GM18951 (cell line): ENCODE results near the gene ASB11.
"Not testable (repeated sequence)": the region's sequence is repeated elsewhere in the genome, so short reads cannot be mapped to it uniquely, and the experiment has no call there.

Experiments
- POLR2A ChIP-seq: IDR thresholded peaks from 4 replicates; pipeline ENCODE4 v1.6.1; 2011; ENCODE audit warnings: mild to moderate bottlenecking; ENCODE audit not compliant: insufficient read length, insufficient read depth; ENCODE audit errors: extremely low read depth
- in situ Hi-C: fragments of 300-500 bp; cut with MboI; formaldehyde crosslinking; loops from one replicate; pipeline ENCODE4 v1.12.0; 2022; ENCODE audit warnings: low sequenced_read_pairs, mixed read lengths, inconsistent platforms; ENCODE audit not compliant: unreplicated experiment

Gene ASB11

GRCh38 chrX:15293451-15293850 lies 22.0 kb downstream of the ASB11 start:
- in situ Hi-C loops = no loop called here
- TF ChIP-seq POLR2A = no peak

- in situ Hi-C loops = no loop called here
- TF ChIP-seq POLR2A = no peak
These were observed 22.6 kb downstream of the ASB11 start for GRCh38 chrX:15292861-15293260.

GRCh38 chrX:15277604-15278003 lies 37.8 kb downstream of the ASB11 start:
- in situ Hi-C loops = no loop called here
- no peak for TF ChIP-seq POLR2A

GRCh38 chrX:15274946-15275345 lies 40.5 kb downstream of the ASB11 start:
- in situ Hi-C loops = no loop called here
- TF ChIP-seq POLR2A = no peak

- in situ Hi-C loops = not testable (repeated sequence)
These were observed 42.2 kb downstream of the ASB11 start for GRCh38 chrX:15273275-15273674.

GRCh38 chrX:15271757-15272156 lies 43.7 kb downstream of the ASB11 start:
- in situ Hi-C loops = no loop called here
- TF ChIP-seq POLR2A = no peak

GRCh38 chrX:15269618-15270521 lies 45.6 kb downstream of the ASB11 start, which contains the start of gene ASB9:
Gene ASB9 (minus strand): TSS chrX:15270083. CDS start chrX:15269874, 209 bp downstream.
- no peak for TF ChIP-seq POLR2A

GRCh38 chrX:15269120-15269519 lies 46.3 kb downstream of the ASB11 start:
- no peak for TF ChIP-seq POLR2A
- in situ Hi-C loops = no loop called here

More at GRCh38 chrX:15269618-15270521, 45.6 kb downstream of the ASB11 start, which contains the start of gene ASB9:
- in situ Hi-C loops = no loop called here

GRCh38 chrX:15254852-15255251 lies 60.6 kb downstream of the ASB11 start:
- in situ Hi-C loops = no loop called here
- TF ChIP-seq POLR2A = no peak

- TF ChIP-seq POLR2A = no peak
- in situ Hi-C loops = loop anchor here (25.0 kb wide), 1 partner anchor 1209 kb away; the partner anchor contains the start of gene GEMIN8
These were observed 69.5 kb downstream of the ASB11 start for GRCh38 chrX:15245896-15246295.

GRCh38 chrX:15244421-15244820 lies 71.0 kb downstream of the ASB11 start:
- no peak for TF ChIP-seq POLR2A

GRCh38 chrX:15242899-15243555 lies 72.4 kb downstream of the ASB11 start:
- in situ Hi-C loops = loop anchor here (25.0 kb wide), 1 partner anchor 1206 kb away; the partner anchor contains the start of gene GEMIN8
- TF ChIP-seq POLR2A = no peak

More at GRCh38 chrX:15244421-15244820, 71.0 kb downstream of the ASB11 start:
- in situ Hi-C loops = loop anchor here (25.0 kb wide), 1 partner anchor 1207 kb away; the partner anchor contains the start of gene GEMIN8

GRCh38 chrX:15241301-15241700 lies 74.1 kb downstream of the ASB11 start:
- TF ChIP-seq POLR2A = no peak
- in situ Hi-C loops = loop anchor here (25.0 kb wide), 1 partner anchor 1204 kb away; the partner anchor contains the start of gene GEMIN8
